HEK293 (cell line): ENCODE data around the gene ITGB8.

Experiments
- CTCF ChIA-PET: fragments of 350-600 bp; formaldehyde crosslinking; extraction: SDS; loops from one replicate; lab custom pipeline; 2021; ENCODE audit warnings: antibody characterized with exemption; lab: Yijun Ruan, JAX
- POLR2A ChIA-PET: fragments of 300-600 bp; formaldehyde crosslinking; extraction: SDS; loops from one replicate; lab custom pipeline; 2020; ENCODE audit warnings: antibody characterized with exemption, inconsistent platforms; lab: Yijun Ruan, JAX
- H3K27ac ChIP-seq: fragments of 200-500 bp; sonication (Bioruptor generic); 2 replicates; pipeline ENCODE4 v1.5.1; 2014; ENCODE audit warnings: low read depth, low read length, control low read depth, inconsistent platforms; ENCODE audit errors: extremely low read depth
- H3K36me3 ChIP-seq, 2 experiments: fragments of 200-500 bp in 1 of 2; sonication (Bioruptor generic) in 1 of 2; 1 replicate in 1 of 2; 2 replicates in 1 of 2; pipeline ENCODE4 v1.5.1; 2014 to 2017; ENCODE audit warnings: inconsistent platforms in 2 of 2, low read length in 2 of 2; ENCODE audit not compliant: control insufficient read depth in 2 of 2, insufficient read depth in 1 of 2
- H3K4me1 ChIP-seq: fragments of 200-500 bp; sonication (Bioruptor generic); 2 replicates; pipeline ENCODE4 v1.5.1; 2014; ENCODE audit warnings: mild to moderate bottlenecking, low read length, inconsistent platforms; ENCODE audit not compliant: control insufficient read depth, insufficient read depth
- H3K4me3 ChIP-seq: 2 replicates; pipeline ENCODE4 v1.5.1; 2011; ENCODE audit warnings: low read depth, mild to moderate bottlenecking, control low read depth, low read length, moderate library complexity
- H3K9me3 ChIP-seq: fragments of 200-500 bp; sonication (Bioruptor generic); 2 replicates; pipeline ENCODE4 v1.5.1; 2014; ENCODE audit warnings: low read depth, low read length, inconsistent platforms; ENCODE audit not compliant: control insufficient read depth, insufficient read depth
- GLIS1 ChIP-seq: fragments of 450-650 bp; formaldehyde crosslinking; IDR thresholded peaks from 2 replicates; pipeline ENCODE4 v1.5.1; 2016; ENCODE audit warnings: missing biosample characterization, missing genetic modification characterization
- KLF9 ChIP-seq: fragments of 450-650 bp; formaldehyde crosslinking; IDR thresholded peaks from 2 replicates; pipeline ENCODE4 v1.5.1; 2016; ENCODE audit warnings: missing biosample characterization, missing genetic modification characterization, low read depth
- ZBTB17 ChIP-seq: fragments of 450-650 bp; formaldehyde crosslinking; IDR thresholded peaks from 2 replicates; pipeline ENCODE4 v1.5.1; 2016; ENCODE audit warnings: missing biosample characterization, missing genetic modification characterization
- ZBTB20 ChIP-seq: fragments of 450-650 bp; formaldehyde crosslinking; IDR thresholded peaks from 2 replicates; pipeline ENCODE4 v1.5.1; 2016; ENCODE audit warnings: missing biosample characterization, missing genetic modification characterization
- ZNF174 ChIP-seq: fragments of 450-650 bp; formaldehyde crosslinking; IDR thresholded peaks from 2 replicates; pipeline ENCODE4 v1.5.0; 2017; ENCODE audit warnings: missing biosample characterization, mild to moderate bottlenecking, missing genetic modification characterization
- ZNF248 ChIP-seq: fragments of 450-650 bp; formaldehyde crosslinking; IDR thresholded peaks from 2 replicates; pipeline ENCODE4 v1.5.1; 2017; ENCODE audit warnings: missing biosample characterization, missing genetic modification characterization
- ZNF560 ChIP-seq: fragments of 450-650 bp; formaldehyde crosslinking; IDR thresholded peaks from 2 replicates; pipeline ENCODE4 v1.5.1; 2017; ENCODE audit warnings: missing biosample characterization, missing genetic modification characterization, borderline replicate concordance
- ZNF561 ChIP-seq: fragments of 450-650 bp; IDR thresholded peaks from 2 replicates; pipeline ENCODE4 v1.5.1; 2018; ENCODE audit warnings: missing biosample characterization, missing genetic modification characterization, borderline replicate concordance
- ZNF624 ChIP-seq: fragments of 450-650 bp; formaldehyde crosslinking; IDR thresholded peaks from 2 replicates; pipeline ENCODE4 v1.5.1; 2017; ENCODE audit warnings: missing biosample characterization, missing genetic modification characterization
- ZNF626 ChIP-seq: fragments of 450-650 bp; sonication (Bioruptor Pico); formaldehyde crosslinking; IDR thresholded peaks from 2 replicates; pipeline ENCODE4 v1.5.1; 2018; ENCODE audit warnings: missing biosample characterization, missing genetic modification characterization, inconsistent platforms
- ZNF660 ChIP-seq: fragments of 450-650 bp; IDR thresholded peaks from 2 replicates; pipeline ENCODE4 v1.5.1; 2018; ENCODE audit warnings: missing biosample characterization, mild to moderate bottlenecking, missing genetic modification characterization
- ZNF677 ChIP-seq: fragments of 450-650 bp; IDR thresholded peaks from 2 replicates; pipeline ENCODE4 v1.5.0; 2018; ENCODE audit warnings: missing biosample characterization, mild to moderate bottlenecking, missing genetic modification characterization, moderate library complexity
- ZNF701 ChIP-seq: fragments of 450-650 bp; formaldehyde crosslinking; IDR thresholded peaks from 2 replicates; pipeline ENCODE4 v1.5.1; 2016; ENCODE audit warnings: missing biosample characterization, missing genetic modification characterization
- TF ChIP-seq, protein P1 (sequence below): fragments of 450-650 bp; IDR thresholded peaks from 2 replicates; pipeline ENCODE4 v1.5.1; 2018; ENCODE audit warnings: missing biosample characterization, missing genetic modification characterization
- TF ChIP-seq, protein P2 (sequence below): fragments of 450-650 bp; formaldehyde crosslinking; IDR thresholded peaks from 2 replicates; pipeline ENCODE4 v1.5.1; 2016; ENCODE audit warnings: missing biosample characterization, missing genetic modification characterization
- TF ChIP-seq, protein P3 (sequence below): fragments of 450-650 bp; formaldehyde crosslinking; IDR thresholded peaks from 2 replicates; pipeline ENCODE4 v1.5.1; 2016; ENCODE audit warnings: missing biosample characterization, missing genetic modification characterization
- TF ChIP-seq, protein P4 (sequence below): fragments of 450-650 bp; formaldehyde crosslinking; IDR thresholded peaks from 2 replicates; pipeline ENCODE4 v1.5.1; 2017; ENCODE audit warnings: missing biosample characterization, missing genetic modification characterization
- TF ChIP-seq, protein P5 (sequence below): fragments of 450-650 bp; formaldehyde crosslinking; IDR thresholded peaks from 2 replicates; pipeline ENCODE4 v1.5.1; 2016; ENCODE audit warnings: missing biosample characterization, missing genetic modification characterization, borderline replicate concordance
- TF ChIP-seq, protein P6 (sequence below): fragments of 450-650 bp; formaldehyde crosslinking; IDR thresholded peaks from 2 replicates; pipeline ENCODE4 v1.5.1; 2016; ENCODE audit warnings: missing biosample characterization, missing genetic modification characterization

ITGB8 gene

DNA sequence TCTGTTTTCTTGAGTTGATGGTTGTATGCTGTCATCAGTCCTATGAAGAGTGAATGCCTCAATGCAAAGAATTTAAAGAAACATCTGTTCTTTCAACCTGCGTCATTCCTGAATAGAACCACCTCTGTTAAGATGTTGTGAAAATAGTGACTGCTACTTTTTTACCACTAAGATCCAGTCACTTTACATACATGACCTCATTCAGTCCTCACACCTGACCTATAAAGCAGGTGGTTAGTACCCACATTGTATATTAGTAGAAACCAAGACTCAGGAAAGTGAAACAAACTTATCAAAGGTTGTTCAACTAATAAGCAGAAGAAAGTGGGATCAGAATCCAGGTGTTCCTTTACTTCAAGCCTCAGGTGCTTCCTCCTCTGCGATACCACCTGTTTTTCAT, 64.8 kb downstream of the ITGB8 start:
- TF ChIP-seq ZNF624 (tag by site-specific recombination): no peak
- TF ChIP-seq, protein P1, sequence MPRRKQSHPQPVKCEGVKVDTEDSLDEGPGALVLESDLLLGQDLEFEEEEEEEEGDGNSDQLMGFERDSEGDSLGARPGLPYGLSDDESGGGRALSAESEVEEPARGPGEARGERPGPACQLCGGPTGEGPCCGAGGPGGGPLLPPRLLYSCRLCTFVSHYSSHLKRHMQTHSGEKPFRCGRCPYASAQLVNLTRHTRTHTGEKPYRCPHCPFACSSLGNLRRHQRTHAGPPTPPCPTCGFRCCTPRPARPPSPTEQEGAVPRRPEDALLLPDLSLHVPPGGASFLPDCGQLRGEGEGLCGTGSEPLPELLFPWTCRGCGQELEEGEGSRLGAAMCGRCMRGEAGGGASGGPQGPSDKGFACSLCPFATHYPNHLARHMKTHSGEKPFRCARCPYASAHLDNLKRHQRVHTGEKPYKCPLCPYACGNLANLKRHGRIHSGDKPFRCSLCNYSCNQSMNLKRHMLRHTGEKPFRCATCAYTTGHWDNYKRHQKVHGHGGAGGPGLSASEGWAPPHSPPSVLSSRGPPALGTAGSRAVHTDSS (tag by site-specific recombination): no peak
- TF ChIP-seq ZNF701 (tag by site-specific recombination): no peak
- Histone ChIP-seq H3K27ac (no peak overlapping the region), H3K4me3 (no peak overlapping the region), H3K4me1 (no peaks in the 10 kb centered on the region), H3K36me3 (no peaks in the 10 kb centered on the region; a peak in 2 of 3 replicates), H3K9me3 (no peaks in the 10 kb centered on the region)
- ChIA-PET CTCF (interaction anchor here (0.7 kb wide), 1 partner anchor 251 kb away, joined by 5 read pairs; no protein-coding TSS in a partner anchor), POLR2A (no interaction called here)

DNA sequence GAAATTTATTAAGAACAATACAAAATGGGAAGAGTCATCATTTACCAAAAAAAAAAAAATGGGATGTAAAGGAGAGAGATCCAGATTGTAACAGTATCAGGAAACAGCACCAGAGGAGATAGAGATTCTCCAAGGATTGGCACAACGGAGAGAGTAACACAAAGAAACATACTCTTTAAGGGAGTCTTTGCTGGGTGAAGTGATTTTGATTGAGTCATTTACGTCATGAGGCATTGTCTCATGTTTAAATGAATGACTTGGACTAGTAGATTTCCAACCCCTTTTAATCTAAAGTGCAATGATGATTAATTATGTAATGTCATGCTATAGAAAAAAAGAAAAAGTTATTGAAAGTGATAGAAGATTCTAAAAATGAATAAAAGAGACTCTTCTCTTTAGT, 68.8 kb downstream of the ITGB8 start:
- CTCF ChIA-PET: no interaction called here

DNA sequence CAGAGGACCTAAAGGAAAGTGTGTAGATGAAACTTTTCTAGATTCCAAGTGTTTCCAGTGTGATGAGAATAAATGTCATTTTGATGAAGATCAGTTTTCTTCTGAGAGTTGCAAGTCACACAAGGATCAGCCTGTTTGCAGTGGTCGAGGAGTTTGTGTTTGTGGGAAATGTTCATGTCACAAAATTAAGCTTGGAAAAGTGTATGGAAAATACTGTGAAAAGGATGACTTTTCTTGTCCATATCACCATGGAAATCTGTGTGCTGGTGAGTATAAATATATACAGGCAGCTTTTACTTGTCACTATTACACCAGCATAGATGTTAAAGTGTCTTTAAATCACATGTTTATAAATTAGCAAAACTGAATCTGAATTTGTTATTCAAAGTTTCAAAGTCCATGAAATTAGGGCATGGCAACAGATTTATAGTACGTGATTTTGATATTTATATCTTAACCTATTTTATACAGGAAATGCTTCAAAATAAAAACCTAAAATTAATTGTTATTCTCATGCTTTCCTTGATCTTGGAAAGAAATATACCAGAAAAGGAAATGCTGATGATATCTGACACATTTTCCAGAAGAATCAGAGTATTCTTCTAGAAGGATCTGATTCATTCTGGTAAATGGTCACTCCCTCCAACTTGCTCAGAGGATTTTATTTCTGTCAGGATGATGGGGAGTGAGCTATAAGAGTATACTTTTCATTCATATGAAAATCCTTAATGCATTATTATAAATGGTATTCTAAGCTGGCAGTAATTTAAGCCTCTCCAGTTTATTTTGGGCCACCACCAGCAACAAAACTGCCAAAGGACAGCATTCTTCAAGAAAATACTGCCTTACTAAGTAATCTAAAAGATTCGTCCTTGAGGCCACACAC, 71.4 kb downstream of the ITGB8 start:
- TF ChIP-seq, protein P2, sequence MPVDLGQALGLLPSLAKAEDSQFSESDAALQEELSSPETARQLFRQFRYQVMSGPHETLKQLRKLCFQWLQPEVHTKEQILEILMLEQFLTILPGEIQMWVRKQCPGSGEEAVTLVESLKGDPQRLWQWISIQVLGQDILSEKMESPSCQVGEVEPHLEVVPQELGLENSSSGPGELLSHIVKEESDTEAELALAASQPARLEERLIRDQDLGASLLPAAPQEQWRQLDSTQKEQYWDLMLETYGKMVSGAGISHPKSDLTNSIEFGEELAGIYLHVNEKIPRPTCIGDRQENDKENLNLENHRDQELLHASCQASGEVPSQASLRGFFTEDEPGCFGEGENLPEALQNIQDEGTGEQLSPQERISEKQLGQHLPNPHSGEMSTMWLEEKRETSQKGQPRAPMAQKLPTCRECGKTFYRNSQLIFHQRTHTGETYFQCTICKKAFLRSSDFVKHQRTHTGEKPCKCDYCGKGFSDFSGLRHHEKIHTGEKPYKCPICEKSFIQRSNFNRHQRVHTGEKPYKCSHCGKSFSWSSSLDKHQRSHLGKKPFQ (tag by site-specific recombination): no peak
- TF ChIP-seq ZNF677 (tag by site-specific recombination) (no peak), ZNF560 (tag by site-specific recombination) (no peak), ZNF248 (tag by site-specific recombination) (no peak), ZNF174 (tag by site-specific recombination) (no peak), ZNF660 (tag by site-specific recombination) (no peak), GLIS1 (tag by site-specific recombination) (no peak), ZNF701 (tag by site-specific recombination) (no peak)
- TF ChIP-seq, protein P3, sequence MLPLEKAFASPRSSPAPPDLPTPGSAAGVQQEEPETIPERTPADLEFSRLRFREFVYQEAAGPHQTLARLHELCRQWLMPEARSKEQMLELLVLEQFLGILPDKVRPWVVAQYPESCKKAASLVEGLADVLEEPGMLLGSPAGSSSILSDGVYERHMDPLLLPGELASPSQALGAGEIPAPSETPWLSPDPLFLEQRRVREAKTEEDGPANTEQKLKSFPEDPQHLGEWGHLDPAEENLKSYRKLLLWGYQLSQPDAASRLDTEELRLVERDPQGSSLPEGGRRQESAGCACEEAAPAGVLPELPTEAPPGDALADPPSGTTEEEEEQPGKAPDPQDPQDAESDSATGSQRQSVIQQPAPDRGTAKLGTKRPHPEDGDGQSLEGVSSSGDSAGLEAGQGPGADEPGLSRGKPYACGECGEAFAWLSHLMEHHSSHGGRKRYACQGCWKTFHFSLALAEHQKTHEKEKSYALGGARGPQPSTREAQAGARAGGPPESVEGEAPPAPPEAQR: no peak
- TF ChIP-seq, protein P4, sequence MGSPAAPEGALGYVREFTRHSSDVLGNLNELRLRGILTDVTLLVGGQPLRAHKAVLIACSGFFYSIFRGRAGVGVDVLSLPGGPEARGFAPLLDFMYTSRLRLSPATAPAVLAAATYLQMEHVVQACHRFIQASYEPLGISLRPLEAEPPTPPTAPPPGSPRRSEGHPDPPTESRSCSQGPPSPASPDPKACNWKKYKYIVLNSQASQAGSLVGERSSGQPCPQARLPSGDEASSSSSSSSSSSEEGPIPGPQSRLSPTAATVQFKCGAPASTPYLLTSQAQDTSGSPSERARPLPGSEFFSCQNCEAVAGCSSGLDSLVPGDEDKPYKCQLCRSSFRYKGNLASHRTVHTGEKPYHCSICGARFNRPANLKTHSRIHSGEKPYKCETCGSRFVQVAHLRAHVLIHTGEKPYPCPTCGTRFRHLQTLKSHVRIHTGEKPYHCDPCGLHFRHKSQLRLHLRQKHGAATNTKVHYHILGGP (tag by site-specific recombination): no peak
- TF ChIP-seq, protein P5, sequence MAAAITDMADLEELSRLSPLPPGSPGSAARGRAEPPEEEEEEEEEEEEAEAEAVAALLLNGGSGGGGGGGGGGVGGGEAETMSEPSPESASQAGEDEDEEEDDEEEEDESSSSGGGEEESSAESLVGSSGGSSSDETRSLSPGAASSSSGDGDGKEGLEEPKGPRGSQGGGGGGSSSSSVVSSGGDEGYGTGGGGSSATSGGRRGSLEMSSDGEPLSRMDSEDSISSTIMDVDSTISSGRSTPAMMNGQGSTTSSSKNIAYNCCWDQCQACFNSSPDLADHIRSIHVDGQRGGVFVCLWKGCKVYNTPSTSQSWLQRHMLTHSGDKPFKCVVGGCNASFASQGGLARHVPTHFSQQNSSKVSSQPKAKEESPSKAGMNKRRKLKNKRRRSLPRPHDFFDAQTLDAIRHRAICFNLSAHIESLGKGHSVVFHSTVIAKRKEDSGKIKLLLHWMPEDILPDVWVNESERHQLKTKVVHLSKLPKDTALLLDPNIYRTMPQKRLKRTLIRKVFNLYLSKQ: no peak
- TF ChIP-seq, protein P6, sequence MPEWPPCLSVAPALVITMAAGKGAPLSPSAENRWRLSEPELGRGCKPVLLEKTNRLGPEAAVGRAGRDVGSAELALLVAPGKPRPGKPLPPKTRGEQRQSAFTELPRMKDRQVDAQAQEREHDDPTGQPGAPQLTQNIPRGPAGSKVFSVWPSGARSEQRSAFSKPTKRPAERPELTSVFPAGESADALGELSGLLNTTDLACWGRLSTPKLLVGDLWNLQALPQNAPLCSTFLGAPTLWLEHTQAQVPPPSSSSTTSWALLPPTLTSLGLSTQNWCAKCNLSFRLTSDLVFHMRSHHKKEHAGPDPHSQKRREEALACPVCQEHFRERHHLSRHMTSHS (tag by site-specific recombination): no peak
- no peaks in the 10 kb centered on the region for H3K4me1 ChIP-seq
- ChIA-PET CTCF (interaction anchor here (1.5 to 1.6 kb wide), 2 partner anchors 11 to 12 kb away, joined by 4 to 5 read pairs; no protein-coding TSS in a partner anchor), POLR2A (no interaction called here)
- H3K4me3 ChIP-seq: no peak overlapping the region
- no peaks in the 10 kb centered on the region for H3K9me3 ChIP-seq
- no peak overlapping the region for H3K27ac ChIP-seq
- H3K36me3 ChIP-seq: no peaks in the 10 kb centered on the region; a peak in 1 of 3 replicates

More for the DNA sequence above, 68.8 kb downstream of the ITGB8 start:
- H3K27ac ChIP-seq: no peak overlapping the region
- TF ChIP-seq ZNF561: no peak
- TF ChIP-seq ZBTB20 (tag by site-specific recombination): no peak
- TF ChIP-seq ZBTB17 (tag by site-specific recombination): no peak
- no peak for TF ChIP-seq ZNF626
- no peak for TF ChIP-seq KLF9 (tag by site-specific recombination)
- TF ChIP-seq, all 188 proteins: peak for 0
- Histone ChIP-seq H3K4me1 (no peaks in the 10 kb centered on the region), H3K4me3 (no peak overlapping the region), H3K9me3 (no peaks in the 10 kb centered on the region), H3K36me3 (no peaks in the 10 kb centered on the region; a peak in 1 of 3 replicates)
- POLR2A ChIA-PET: no interaction called here
